Neuronal stem cell (in vitro differentiated cells): ENCODE measurements around the gene SELENOI.
A peak's percentile ranks its signal among the peaks of the same experiment; 100 is the strongest.

Source experiments
- DNase-seq: peaks from one replicate; pipeline ENCODE4 v3.0.0-alpha.2; 2013; ENCODE audit warnings: low spot score
- H2AFZ ChIP-seq: one replicate; pipeline ENCODE4 v1.6.1; 2013; ENCODE audit warnings: mild to moderate bottlenecking, low read length, inconsistent platforms
- H2AK5ac ChIP-seq: 2 replicates; pipeline ENCODE4 v1.6.1; 2013; ENCODE audit warnings: low read depth, mild to moderate bottlenecking, inconsistent platforms, low read length, moderate library complexity, mixed read lengths
- H2BK120ac ChIP-seq: 2 replicates; pipeline ENCODE4 v1.6.1; 2013; ENCODE audit warnings: low read depth, mild to moderate bottlenecking, inconsistent platforms, low read length, moderate library complexity, mixed read lengths
- H2BK12ac ChIP-seq: one replicate; pipeline ENCODE4 v1.6.1; 2013; ENCODE audit warnings: low read length, inconsistent platforms
- H2BK15ac ChIP-seq: 2 replicates; pipeline ENCODE4 v1.6.1; 2013; ENCODE audit warnings: mild to moderate bottlenecking, low read length, inconsistent platforms, mixed read lengths
- H2BK5ac ChIP-seq: one replicate; pipeline ENCODE4 v1.6.1; 2013; ENCODE audit warnings: inconsistent platforms, mild to moderate bottlenecking, low read length, moderate library complexity
- H3K14ac ChIP-seq: one replicate; pipeline ENCODE4 v1.6.1; 2013; ENCODE audit warnings: low read length, inconsistent platforms
- H3K18ac ChIP-seq: 2 replicates; pipeline ENCODE4 v1.6.1; 2013; ENCODE audit warnings: low read length, inconsistent platforms
- H3K23ac ChIP-seq: 2 replicates; pipeline ENCODE4 v1.6.1; 2013; ENCODE audit warnings: low read depth, mild to moderate bottlenecking, mixed read lengths, low read length, inconsistent platforms; ENCODE audit not compliant: poor library complexity
- H3K27ac ChIP-seq: replicated peaks from 3 replicates; pipeline ENCODE4 v1.5.1; 2013; ENCODE audit warnings: low read length, inconsistent platforms
- H3K27me3 ChIP-seq, 3 experiments: 2 replicates each; pipeline ENCODE4 v1.6.1; 2013; ENCODE audit warnings: low read length in 3 of 3, mild to moderate bottlenecking in 2 of 3, inconsistent platforms in 1 of 3, low read depth in 1 of 3, mixed read lengths in 1 of 3, moderate library complexity in 1 of 3; ENCODE audit not compliant: control insufficient read depth in 3 of 3, insufficient read depth in 3 of 3
- H3K36me3 ChIP-seq, 2 donors: replicated peaks in 1 of 2; 2 replicates each; pipeline ENCODE4 v1.6.1; 2013; ENCODE audit warnings: low read length in 2 of 2; ENCODE audit not compliant: control insufficient read depth in 2 of 2, insufficient read depth in 2 of 2
- H3K4ac ChIP-seq: 2 replicates; pipeline ENCODE4 v1.6.1; 2013; ENCODE audit warnings: inconsistent platforms, mild to moderate bottlenecking, low read length, moderate library complexity
- H3K4me1 ChIP-seq, 2 donors: 1 replicate in 1 of 2; 2 replicates in 1 of 2; pipeline ENCODE4 v1.6.1; 2013; ENCODE audit warnings: low read length in 2 of 2, low read depth in 1 of 2; ENCODE audit not compliant: control insufficient read depth in 2 of 2, insufficient read depth in 1 of 2
- H3K4me2 ChIP-seq: one replicate; pipeline ENCODE4 v1.6.1; 2013; ENCODE audit warnings: mild to moderate bottlenecking, low read length, inconsistent platforms; ENCODE audit not compliant: insufficient read depth, poor library complexity, severe bottlenecking
- H3K4me3 ChIP-seq, 2 donors: 2 replicates each; pipeline ENCODE4 v1.5.1; 2013; ENCODE audit warnings: low read length in 2 of 2, mild to moderate bottlenecking in 2 of 2, inconsistent platforms in 1 of 2, moderate library complexity in 1 of 2
- H3K79me1 ChIP-seq: one replicate; pipeline ENCODE4 v1.6.1; 2013; ENCODE audit warnings: low read depth, mild to moderate bottlenecking, inconsistent platforms, low read length, moderate library complexity
- H3K9ac ChIP-seq: one replicate; pipeline ENCODE4 v1.6.1; 2013; ENCODE audit warnings: mild to moderate bottlenecking, low read depth, low read length, inconsistent platforms; ENCODE audit not compliant: poor library complexity
- H3K9me3 ChIP-seq, 2 donors: replicated peaks in 1 of 2; 2 replicates each; pipeline versions ENCODE3 to v1.6.1; 2013; ENCODE audit warnings: low read length in 2 of 2, mild to moderate bottlenecking in 2 of 2, inconsistent platforms in 1 of 2, low read depth in 1 of 2, mixed read lengths in 1 of 2, moderate library complexity in 1 of 2; ENCODE audit not compliant: control insufficient read depth in 2 of 2, insufficient read depth in 1 of 2
- H4K8ac ChIP-seq: one replicate; pipeline ENCODE4 v1.6.1; 2013; ENCODE audit warnings: low read depth, mild to moderate bottlenecking, inconsistent platforms, low read length, moderate library complexity
- H4K91ac ChIP-seq: one replicate; pipeline ENCODE4 v1.6.1; 2013; ENCODE audit warnings: low read length, low read depth, mild to moderate bottlenecking, inconsistent platforms; ENCODE audit not compliant: poor library complexity
- WGBS, 2 donors: extraction: QIAGEN DNeasy Blood & Tissue Kit; methylation state at CpG; one replicate each; pipeline ENCODE4 v1.1.7; 2013; ENCODE audit warnings: missing lambda C conversion rate in 2 of 2, mixed read lengths in 1 of 2; ENCODE audit not compliant: insufficient read length in 2 of 2, insufficient replicate concordance in 1 of 2; ENCODE audit errors: extremely low coverage in 2 of 2; 5-methylcytosine and 5-hydroxymethylcytosine counted together

SELENOI gene

DNA sequence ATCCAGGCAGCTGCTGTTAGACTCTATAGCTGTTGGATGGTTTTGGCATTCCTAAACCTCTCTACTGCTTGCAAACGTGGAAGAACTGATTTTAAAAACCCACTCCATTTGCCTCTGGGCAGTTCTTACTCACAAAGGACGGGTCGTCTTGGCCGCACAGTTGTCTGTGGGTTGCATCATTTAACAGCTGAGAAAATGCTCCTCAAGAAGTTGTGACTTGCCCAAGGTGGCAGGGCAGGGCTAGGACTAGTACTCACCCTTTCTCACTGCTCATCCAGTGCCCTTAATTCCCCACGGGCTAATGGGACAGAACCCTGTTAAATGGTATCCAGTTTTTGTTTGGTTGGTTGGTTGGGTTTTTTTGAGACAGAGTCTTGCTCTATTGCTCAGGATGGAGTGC, 54.8 kb downstream of the SELENOI start:
- Histone ChIP-seq H2AFZ (no peak overlapping the region), H2BK15ac (no peak overlapping the region), H3K23ac (no peak overlapping the region), H3K4me1 (peaks cover 5% of the 10 kb centered on the region in 2 donors), H2BK5ac (no peak overlapping the region), H3K9me3 (no peaks in the 10 kb centered on the region), H2AK5ac (no peak overlapping the region), H3K36me3 (peaks cover 0 to 6% of the 10 kb centered on the region in 2 donors), H2BK120ac (no peak overlapping the region), H3K4me3 (no peak overlapping the region), H3K27ac (no peak overlapping the region), H4K8ac (no peak overlapping the region), H3K14ac (no peak overlapping the region), H3K27me3 (no peaks in the 10 kb centered on the region), H2BK12ac (no peak overlapping the region), H3K9ac (no peak overlapping the region), H3K79me1 (no peaks in the 10 kb centered on the region), H3K4ac (no peak overlapping the region), H4K91ac (no peak overlapping the region), H3K18ac (no peak overlapping the region), H3K4me2 (no peak overlapping the region)
- no CpG with 5 or more reads among the region's 5 CpGs for WGBS, 2 donors
- no peak for DNase-seq

DNA sequence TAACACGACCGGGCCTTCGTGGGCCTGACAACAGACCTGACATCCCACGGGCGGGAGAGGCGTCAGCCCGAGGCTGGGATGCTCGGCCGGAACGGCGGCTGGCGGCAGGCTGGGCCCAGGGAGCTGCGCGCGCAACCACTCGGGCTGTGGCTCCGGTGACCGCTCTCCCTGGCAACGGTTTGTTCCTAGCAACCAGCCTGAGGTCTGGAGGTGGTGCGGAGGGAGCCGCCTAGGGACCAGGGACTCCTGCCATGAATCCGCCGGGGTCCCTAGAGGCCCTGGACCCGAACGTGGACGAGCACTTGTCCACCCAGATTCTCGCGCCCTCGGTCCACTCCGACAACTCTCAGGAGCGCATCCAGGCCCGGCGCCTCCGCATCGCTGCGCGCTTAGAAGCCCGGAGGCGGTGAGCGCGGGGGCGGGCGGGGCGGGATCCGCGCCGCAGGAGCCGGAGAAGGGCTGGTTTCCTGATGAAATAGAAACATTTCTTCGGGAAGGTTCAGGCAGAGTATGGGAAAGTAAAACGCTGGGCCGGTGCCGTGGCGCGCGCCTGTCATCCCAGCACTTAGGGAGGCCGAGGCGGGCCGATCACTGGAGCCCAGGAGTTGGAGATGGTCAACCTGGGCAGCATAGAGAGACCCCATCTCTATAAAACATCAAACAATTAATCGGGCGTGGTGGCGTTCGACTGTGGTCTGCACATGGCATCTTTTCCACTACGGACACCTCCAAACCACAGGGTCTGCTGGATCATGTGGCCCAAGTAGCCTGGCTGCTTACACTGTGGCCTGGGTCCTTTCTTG, 56.0 kb downstream of the SELENOI start, which contains the start of gene DRC1:
DRC1 (plus strand) TSS at position 182 of the 803 bp plus-strand sequence; CDS start at position 252, 70 bp downstream.
- H3K27me3 ChIP-seq, result no peaks in the 10 kb centered on the region
- no peaks in the 10 kb centered on the region for H3K9me3 ChIP-seq
- H3K18ac ChIP-seq, result peak within 1 kb of the TSS; percentile 76
- H3K79me1 ChIP-seq, result no peaks in the 10 kb centered on the region
- WGBS, 2 donors, result no CpG with 5 or more reads among the region's 63 CpGs
- H3K14ac ChIP-seq, result no peak within 1 kb of the TSS
- H2AK5ac ChIP-seq, result no peak within 1 kb of the TSS
- H4K8ac ChIP-seq, result no peak within 1 kb of the TSS
- H2BK15ac ChIP-seq, result no peak within 1 kb of the TSS
- no peak within 1 kb of the TSS for H2BK12ac ChIP-seq
- no peak within 1 kb of the TSS for H3K4ac ChIP-seq
- H3K4me1 ChIP-seq, result peaks cover 5% of the 10 kb centered on the region in 2 donors
- H2AFZ ChIP-seq, result peak within 1 kb of the TSS; percentile 94
- H3K9ac ChIP-seq, result no peak within 1 kb of the TSS
- peak within 1 kb of the TSS; percentile 49 to 76 for H3K4me3 ChIP-seq
- H2BK5ac ChIP-seq, result no peak within 1 kb of the TSS
- no peak within 1 kb of the TSS for H3K23ac ChIP-seq
- no peak within 1 kb of the TSS for H4K91ac ChIP-seq
- H3K4me2 ChIP-seq, result peak within 1 kb of the TSS; percentile 65
- no peak within 1 kb of the TSS for H3K27ac ChIP-seq
- DNase-seq, result peak; percentile 84
- H3K36me3 ChIP-seq, result no peaks in the 10 kb centered on the region
- H2BK120ac ChIP-seq, result no peak within 1 kb of the TSS

DNA sequence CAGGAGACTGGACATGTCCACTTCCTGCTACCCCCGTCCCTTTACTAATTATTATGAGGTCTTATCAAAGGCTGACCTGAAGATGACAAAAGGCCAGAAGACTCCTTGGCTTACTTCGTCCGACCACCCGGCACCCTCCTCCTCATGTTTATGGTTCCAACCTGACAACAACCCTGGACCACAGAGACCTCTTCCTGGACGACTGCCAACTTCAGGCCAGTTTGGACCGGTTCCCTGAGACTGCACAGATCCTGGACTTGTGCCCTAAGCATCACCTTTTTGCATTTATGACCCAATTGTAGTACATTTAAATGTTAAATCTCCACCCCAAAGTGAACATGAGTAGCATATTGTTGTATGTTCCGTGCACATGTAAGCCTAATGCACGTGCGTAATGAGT, 61.6 kb downstream of the SELENOI start:
- WGBS, 2 donors, result no CpG with 5 or more reads among the region's 9 CpGs

DNA sequence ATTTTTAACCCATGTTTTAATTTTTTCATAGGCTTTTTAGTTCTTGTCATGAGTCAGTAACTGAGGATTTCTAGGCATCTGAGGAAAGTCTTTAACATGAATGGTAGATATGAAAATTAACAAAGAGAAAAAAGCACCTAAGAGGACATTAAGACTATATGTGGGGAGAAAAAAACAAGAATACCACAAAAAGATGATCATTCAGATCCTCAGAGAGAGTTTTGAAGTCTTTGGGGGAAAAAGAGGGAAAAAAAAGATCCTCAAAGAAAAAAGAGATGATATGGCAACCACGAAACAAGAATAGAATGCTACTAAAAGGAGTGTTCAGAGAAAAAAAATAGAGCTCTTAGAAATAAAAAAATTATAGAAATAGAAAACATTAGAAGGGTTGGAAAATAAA, 63.8 kb downstream of the SELENOI start:
- Histone ChIP-seq H3K27ac (no peak overlapping the region), H3K4me2 (no peak overlapping the region), H3K79me1 (no peaks in the 10 kb centered on the region), H2AK5ac (no peak overlapping the region), H4K91ac (no peak overlapping the region), H4K8ac (no peak overlapping the region), H2AFZ (no peak overlapping the region), H3K18ac (no peak overlapping the region), H3K4me3 (no peak overlapping the region), H2BK5ac (no peak overlapping the region), H3K4ac (no peak overlapping the region), H3K36me3 (no peaks in the 10 kb centered on the region), H3K9me3 (no peaks in the 10 kb centered on the region), H2BK120ac (no peak overlapping the region), H2BK15ac (no peak overlapping the region), H3K27me3 (no peaks in the 10 kb centered on the region), H3K23ac (no peak overlapping the region), H3K4me1 (no peaks in the 10 kb centered on the region), H2BK12ac (no peak overlapping the region), H3K9ac (no peak overlapping the region), H3K14ac (no peak overlapping the region)
- no peak for DNase-seq
- WGBS, 2 donors, result no CpG with 5 or more reads among the region's 1 CpG

More for the DNA sequence above, 61.6 kb downstream of the SELENOI start:
- Histone ChIP-seq H3K9me3 (no peaks in the 10 kb centered on the region), H4K8ac (no peak overlapping the region), H3K79me1 (no peaks in the 10 kb centered on the region), H3K9ac (no peak overlapping the region), H2BK12ac (no peak overlapping the region), H3K4me2 (no peak overlapping the region), H4K91ac (no peak overlapping the region), H3K18ac (no peak overlapping the region), H2AK5ac (no peak overlapping the region), H3K27ac (no peak overlapping the region), H3K36me3 (no peaks in the 10 kb centered on the region), H2BK15ac (no peak overlapping the region), H2AFZ (no peak overlapping the region), H2BK5ac (no peak overlapping the region), H2BK120ac (no peak overlapping the region), H3K4ac (no peak overlapping the region), H3K4me1 (no peaks in the 10 kb centered on the region), H3K27me3 (no peaks in the 10 kb centered on the region), H3K14ac (no peak overlapping the region), H3K23ac (no peak overlapping the region), H3K4me3 (no peak overlapping the region)
- no peak for DNase-seq
